Panc1 (cell line): ENCODE data around the gene CREB3L1.

Experiments used
- CTCF ChIP-seq: fragments of 450-650 bp; IDR thresholded peaks from 2 replicates; pipeline ENCODE4 v1.5.1; 2017; ENCODE audit warnings: mild to moderate bottlenecking
- POLR2AphosphoS5 ChIP-seq: IDR thresholded peaks from 2 replicates; pipeline ENCODE4 v1.6.1; 2012; ENCODE audit warnings: mild to moderate bottlenecking, low read depth, low read length, moderate library complexity

- no peak for TF ChIP-seq CTCF
- no peak for TF ChIP-seq POLR2AphosphoS5
Measured at GRCh38 chr11:46280706-46281105, 3.2 kb downstream of the CREB3L1 start.
